Osteocyte (in vitro differentiated cells): ENCODE measurements around the gene CYSTM1. TPM values are rescaled to one million over a fixed set of nuclear protein-coding genes. Genes with fewer than 3 reads are reported as not detected.

Experiments
- DNase-seq: peaks from one replicate; pipeline ENCODE4 v3.0.0; 2021; ENCODE audit warnings: mixed read lengths; ENCODE audit not compliant: unreplicated experiment; ENCODE audit errors: extremely low spot score
- H3K27ac Mint-ChIP-seq: one replicate; pipeline ENCODE4 v1.8.0; 2021; ENCODE audit warnings: mild to moderate bottlenecking, mixed read lengths; ENCODE audit not compliant: unreplicated experiment
- H3K27me3 Mint-ChIP-seq: one replicate; pipeline ENCODE4 v1.8.0; 2021; ENCODE audit warnings: mixed read lengths; ENCODE audit not compliant: unreplicated experiment
- H3K36me3 Mint-ChIP-seq: one replicate; pipeline ENCODE4 v1.8.0; 2021; ENCODE audit warnings: mixed read lengths; ENCODE audit not compliant: unreplicated experiment
- H3K4me1 Mint-ChIP-seq: one replicate; pipeline ENCODE4 v1.8.0; 2021; ENCODE audit warnings: mixed read lengths; ENCODE audit not compliant: unreplicated experiment
- H3K4me3 Mint-ChIP-seq: one replicate; pipeline ENCODE4 v1.8.0; 2021; ENCODE audit warnings: mild to moderate bottlenecking, moderate library complexity, mixed read lengths; ENCODE audit not compliant: unreplicated experiment
- H3K9me3 Mint-ChIP-seq: one replicate; pipeline ENCODE4 v1.8.0; 2021; ENCODE audit warnings: mixed read lengths; ENCODE audit not compliant: unreplicated experiment
- total RNA-seq: library from RNA; stranded (reverse); gene quantifications from 2 replicates; pipeline ENCODE4 v1.2.1, GENCODE V29; 2021
- TF ChIP-seq, protein P1 (sequence below): fragments of 200-600 bp; sonication (generic); IDR thresholded peaks from 2 replicates; pipeline ENCODE4 v1.5.0; 2021; ENCODE audit warnings: antibody characterized with exemption, mild to moderate bottlenecking, moderate library complexity

Gene CYSTM1
- total RNA-seq, 1 donor from 2014 or later: 26.7 TPM

DNA sequence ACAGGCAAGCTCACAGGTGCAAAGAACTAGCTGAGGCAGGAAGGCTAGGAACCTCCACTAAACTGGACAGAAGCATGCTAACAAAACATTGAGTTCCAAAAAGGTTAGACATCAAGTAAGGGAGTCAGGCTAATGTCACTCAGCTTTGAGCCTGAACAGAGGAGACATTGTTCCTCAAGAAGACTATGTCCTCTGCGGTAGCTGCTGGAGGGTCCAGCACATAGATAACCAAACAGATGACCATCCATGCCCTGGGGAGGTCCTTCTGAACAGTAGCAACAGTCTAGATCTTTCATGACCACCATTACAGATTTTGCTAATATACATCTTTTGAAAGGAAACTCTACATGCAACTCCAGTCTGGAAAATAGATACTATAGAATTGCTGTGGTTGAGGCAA, 57.7 kb downstream of the CYSTM1 start:
- no peaks in the 10 kb centered on the region for H3K27me3 Mint-ChIP-seq
- peaks cover 2% of the 10 kb centered on the region for H3K36me3 Mint-ChIP-seq
- TF ChIP-seq, protein P1, sequence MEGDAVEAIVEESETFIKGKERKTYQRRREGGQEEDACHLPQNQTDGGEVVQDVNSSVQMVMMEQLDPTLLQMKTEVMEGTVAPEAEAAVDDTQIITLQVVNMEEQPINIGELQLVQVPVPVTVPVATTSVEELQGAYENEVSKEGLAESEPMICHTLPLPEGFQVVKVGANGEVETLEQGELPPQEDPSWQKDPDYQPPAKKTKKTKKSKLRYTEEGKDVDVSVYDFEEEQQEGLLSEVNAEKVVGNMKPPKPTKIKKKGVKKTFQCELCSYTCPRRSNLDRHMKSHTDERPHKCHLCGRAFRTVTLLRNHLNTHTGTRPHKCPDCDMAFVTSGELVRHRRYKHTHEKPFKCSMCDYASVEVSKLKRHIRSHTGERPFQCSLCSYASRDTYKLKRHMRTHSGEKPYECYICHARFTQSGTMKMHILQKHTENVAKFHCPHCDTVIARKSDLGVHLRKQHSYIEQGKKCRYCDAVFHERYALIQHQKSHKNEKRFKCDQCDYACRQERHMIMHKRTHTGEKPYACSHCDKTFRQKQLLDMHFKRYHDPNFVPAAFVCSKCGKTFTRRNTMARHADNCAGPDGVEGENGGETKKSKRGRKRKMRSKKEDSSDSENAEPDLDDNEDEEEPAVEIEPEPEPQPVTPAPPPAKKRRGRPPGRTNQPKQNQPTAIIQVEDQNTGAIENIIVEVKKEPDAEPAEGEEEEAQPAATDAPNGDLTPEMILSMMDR: no peak
- H3K4me1 Mint-ChIP-seq: no peaks in the 10 kb centered on the region
- H3K9me3 Mint-ChIP-seq: no peaks in the 10 kb centered on the region
- DNase-seq: no peak
- no peak overlapping the region for H3K4me3 Mint-ChIP-seq
- no peak overlapping the region for H3K27ac Mint-ChIP-seq

DNA sequence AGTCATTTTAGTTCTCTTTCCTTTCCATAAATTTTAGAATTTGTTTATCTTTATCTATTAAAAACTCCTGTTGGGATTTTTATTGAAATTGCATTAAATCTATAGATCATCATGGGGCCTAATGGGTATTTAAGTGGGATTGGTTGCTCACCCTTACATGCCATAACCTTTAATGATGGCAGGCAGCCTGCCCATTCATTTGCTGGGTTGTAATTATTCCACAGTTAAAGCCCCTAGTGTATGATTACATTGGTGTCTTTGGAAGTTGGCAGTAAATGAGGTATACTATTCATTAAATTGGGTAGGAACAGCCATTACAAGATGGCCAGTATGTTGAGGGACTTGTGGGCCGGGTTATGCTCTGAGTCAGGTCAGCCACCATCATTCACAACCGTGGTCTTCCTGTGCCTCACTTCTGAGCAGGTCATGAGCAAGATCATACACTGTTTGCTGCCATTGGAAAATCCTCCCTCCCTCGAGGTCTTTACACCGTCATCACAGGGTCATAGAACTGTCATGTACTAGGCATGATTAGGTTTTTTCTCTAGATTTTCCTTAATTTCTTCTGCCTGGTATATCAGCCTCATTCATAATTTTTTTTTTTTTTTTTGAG, 59.5 kb downstream of the CYSTM1 start:
- Mint-ChIP-seq H3K27me3 (no peaks in the 10 kb centered on the region), H3K36me3 (no peaks in the 10 kb centered on the region), H3K9me3 (no peaks in the 10 kb centered on the region), H3K4me3 (no peak overlapping the region), H3K27ac (no peak overlapping the region), H3K4me1 (no peaks in the 10 kb centered on the region)
- DNase-seq: no peak
- TF ChIP-seq, protein P1: no peak

DNA sequence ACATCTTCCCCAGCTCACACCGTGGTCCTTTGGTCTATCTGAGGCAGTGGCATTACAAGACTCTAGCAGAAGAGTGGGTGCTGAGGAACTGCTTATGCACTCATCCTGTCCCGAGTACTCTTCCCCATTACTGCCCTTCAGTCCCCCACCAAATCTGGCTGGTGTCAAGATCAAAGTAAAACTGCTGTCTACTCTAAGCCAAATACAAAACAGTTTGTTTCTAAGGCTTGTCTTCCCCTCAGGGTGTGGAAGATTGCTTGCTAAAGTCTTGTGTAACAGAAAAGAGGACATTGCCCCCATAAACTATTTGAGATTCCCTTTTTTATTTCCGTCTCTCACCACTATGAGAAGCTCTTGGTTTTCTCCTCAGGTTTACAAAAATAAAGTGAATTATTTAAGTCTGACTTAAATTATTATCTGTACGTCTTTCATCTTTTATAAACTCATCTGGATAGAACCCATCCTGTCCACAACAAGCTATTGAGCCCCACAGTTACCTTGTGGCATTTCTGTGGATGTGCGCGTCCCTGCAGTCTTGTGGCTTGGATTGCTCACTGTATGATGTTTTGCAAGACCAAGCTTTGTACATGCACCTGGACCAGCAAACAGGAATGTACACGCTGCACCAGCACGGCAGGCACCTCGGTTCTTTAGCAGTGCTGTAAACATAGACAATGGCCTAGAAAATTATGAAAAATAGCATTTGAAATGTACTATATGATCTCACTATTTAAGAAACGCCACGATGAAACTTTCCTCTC, 61.0 kb downstream of the CYSTM1 start:
- no peaks in the 10 kb centered on the region for H3K9me3 Mint-ChIP-seq
- H3K27me3 Mint-ChIP-seq: no peaks in the 10 kb centered on the region
- no peak overlapping the region for H3K4me3 Mint-ChIP-seq
- no peak for DNase-seq
- no peak overlapping the region for H3K27ac Mint-ChIP-seq
- H3K36me3 Mint-ChIP-seq: no peaks in the 10 kb centered on the region
- H3K4me1 Mint-ChIP-seq: peaks cover 4% of the 10 kb centered on the region
- TF ChIP-seq, protein P1: no peak

DNA sequence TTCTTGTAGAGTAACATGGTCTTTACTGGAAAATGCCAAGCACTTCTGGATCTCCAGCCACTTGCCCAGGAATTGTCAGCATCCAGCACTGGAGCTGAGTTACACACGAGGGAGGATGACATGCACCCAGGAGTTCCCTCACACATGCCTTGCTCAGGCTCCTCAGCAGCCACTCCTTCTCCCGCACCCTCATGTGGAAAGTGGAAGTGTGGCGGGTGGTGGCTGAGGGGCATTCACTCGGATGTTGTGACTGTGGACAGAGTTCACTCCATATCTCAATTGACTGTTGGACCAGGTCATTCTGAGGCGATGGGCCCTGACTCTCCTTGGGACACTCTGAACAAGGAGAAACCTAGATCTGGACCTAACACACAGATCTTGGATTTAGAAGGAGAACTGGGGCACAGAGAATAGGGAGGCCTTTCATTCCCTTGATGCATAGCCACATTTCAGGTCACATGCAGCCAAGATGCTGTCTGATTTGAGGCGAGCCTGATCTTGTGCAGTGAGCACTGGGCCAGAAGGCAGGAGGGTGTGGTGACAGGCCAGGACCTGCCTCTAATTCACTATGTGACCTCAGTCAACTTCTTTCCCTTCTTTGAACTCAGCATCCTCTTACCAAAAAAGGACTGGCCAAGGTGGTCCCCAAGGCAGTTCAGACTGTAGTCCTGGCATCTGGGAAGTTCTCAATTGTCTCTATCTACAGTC, 62.1 kb downstream of the CYSTM1 start:
- no peak for DNase-seq
- H3K36me3 Mint-ChIP-seq: no peaks in the 10 kb centered on the region
- H3K27ac Mint-ChIP-seq: no peak overlapping the region
- H3K27me3 Mint-ChIP-seq: no peaks in the 10 kb centered on the region
- TF ChIP-seq, protein P1: no peak
- H3K4me3 Mint-ChIP-seq: no peak overlapping the region
- H3K4me1 Mint-ChIP-seq: peaks cover 15% of the 10 kb centered on the region
- H3K9me3 Mint-ChIP-seq: no peaks in the 10 kb centered on the region

DNA sequence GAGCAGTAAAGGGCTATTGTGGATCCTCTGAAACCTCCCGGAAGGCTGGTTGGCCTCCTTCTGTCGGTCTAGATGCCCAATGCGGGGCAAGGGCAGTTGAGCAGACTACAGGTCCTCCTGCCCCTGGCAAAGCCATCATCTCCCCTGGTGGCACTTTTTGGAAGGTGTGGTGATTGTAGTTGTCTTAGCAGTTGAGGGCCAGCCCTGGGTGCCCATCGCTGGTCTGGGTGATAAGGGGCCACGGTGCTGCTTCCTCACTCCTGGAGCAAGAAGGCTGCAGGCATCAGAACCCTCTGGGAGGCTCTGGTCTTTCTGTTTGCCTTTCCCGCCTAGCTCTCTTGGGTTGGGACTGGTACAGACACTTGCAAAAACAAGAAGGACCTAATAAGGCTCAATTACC, 63.8 kb downstream of the CYSTM1 start:
- peaks cover 17% of the 10 kb centered on the region for H3K4me1 Mint-ChIP-seq
- DNase-seq: no peak
- no peaks in the 10 kb centered on the region for H3K36me3 Mint-ChIP-seq
- TF ChIP-seq, protein P1: no peak
- no peak overlapping the region for H3K4me3 Mint-ChIP-seq
- H3K27ac Mint-ChIP-seq: no peak overlapping the region
- H3K9me3 Mint-ChIP-seq: no peaks in the 10 kb centered on the region
- no peaks in the 10 kb centered on the region for H3K27me3 Mint-ChIP-seq
